MCF 10A (cell line): ENCODE measurements around the gene EPHB1. TPM values are rescaled to one million over a fixed set of nuclear protein-coding genes. Genes with fewer than 3 reads are reported as not detected.

Experiments used
- BruUV-seq: library from RNA; stranded (reverse); fragments of 400-500 nt; replicated peaks from 2 replicates; lab custom pipeline; 2021; lab: Mats Ljungman, UMichigan
- CTCF ChIA-PET: fragments of 300-600 bp; sonication (Branson Sonifier 250); formaldehyde crosslinking; extraction: SDS; loops from one replicate; lab custom pipeline; 2021; ENCODE audit warnings: antibody characterized with exemption, inconsistent platforms; lab: Yijun Ruan, JAX
- POLR2A ChIA-PET: fragments of 300-600, 350-650 bp; sonication (Branson Sonifier 250); formaldehyde crosslinking; extraction: SDS; loops from one replicate; lab custom pipeline; 2020; ENCODE audit warnings: antibody characterized with exemption, inconsistent platforms; lab: Yijun Ruan, JAX
- DNase-seq: peaks from one replicate; pipeline ENCODE4 v3.0.0-alpha.2; 2018; ENCODE audit not compliant: unreplicated experiment
- H3K27ac Mint-ChIP-seq: one replicate; pipeline ENCODE4 v1.8.0; 2022; ENCODE audit warnings: mild to moderate bottlenecking, low read depth, mixed read lengths; ENCODE audit not compliant: unreplicated experiment
- H3K27me3 Mint-ChIP-seq: one replicate; pipeline ENCODE4 v1.8.0; 2022; ENCODE audit warnings: mixed read lengths; ENCODE audit not compliant: insufficient read depth, unreplicated experiment
- H3K36me3 Mint-ChIP-seq: one replicate; pipeline ENCODE4 v1.8.0; 2022; ENCODE audit warnings: mild to moderate bottlenecking, moderate library complexity, mixed read lengths; ENCODE audit not compliant: insufficient read depth, unreplicated experiment
- H3K4me1 Mint-ChIP-seq: one replicate; pipeline ENCODE4 v1.8.0; 2022; ENCODE audit warnings: mixed read lengths; ENCODE audit not compliant: insufficient read depth, unreplicated experiment
- H3K4me3 Mint-ChIP-seq: one replicate; pipeline ENCODE4 v1.8.0; 2022; ENCODE audit warnings: mild to moderate bottlenecking, moderate library complexity, mixed read lengths; ENCODE audit not compliant: unreplicated experiment
- H3K9me3 Mint-ChIP-seq: one replicate; pipeline ENCODE4 v1.8.0; 2022; ENCODE audit warnings: mixed read lengths; ENCODE audit not compliant: unreplicated experiment
- intact Hi-C: fragments of 100-400 bp; cut with micrococcal nuclease; formaldehyde crosslinking; loops from 2 replicates; pipeline ENCODE4 v1.14.1; 2022
- total RNA-seq: library from RNA; stranded (reverse); gene quantifications from 2 replicates; pipeline ENCODE4 v1.2.3, GENCODE V29; 2022
- TF ChIP-seq, protein P1 (sequence below): fragments of 200-600 bp; IDR thresholded peaks from one replicate; pipeline ENCODE4 v1.8.0; 2022; ENCODE audit warnings: antibody characterized with exemption, mild to moderate bottlenecking; ENCODE audit not compliant: unreplicated experiment

The EPHB1 gene
- total RNA-seq, 1 experiment from 2014 or later = not detected

DNA sequence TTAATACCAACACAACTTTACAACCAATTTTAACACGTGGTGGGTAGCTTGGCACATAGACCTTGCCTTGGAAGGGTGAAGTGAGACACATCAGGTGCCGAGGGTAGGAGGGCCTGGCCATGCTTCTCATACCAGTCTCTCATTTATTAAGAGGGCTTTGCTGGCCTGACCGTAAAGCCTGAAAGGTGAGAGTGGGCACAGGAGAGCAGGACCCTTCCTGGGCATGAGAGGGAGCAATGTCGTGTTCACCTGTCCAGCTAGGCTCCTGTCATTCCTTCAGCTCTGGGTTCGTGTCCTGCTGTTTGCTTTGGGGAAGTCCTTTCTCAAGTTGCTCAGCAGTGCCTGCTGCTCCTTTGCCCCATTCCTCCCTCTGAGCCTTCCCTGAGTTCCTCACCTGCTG, 294.4 kb downstream of the EPHB1 start:
- Mint-ChIP-seq H3K36me3 (peaks cover 6% of the 10 kb centered on the region), H3K27ac (no peak overlapping the region), H3K9me3 (peaks cover 35% of the 10 kb centered on the region), H3K4me3 (no peak overlapping the region), H3K27me3 (no peaks in the 10 kb centered on the region), H3K4me1 (no peaks in the 10 kb centered on the region)
- intact Hi-C loops = no loop called here
- no peak for DNase-seq
- TF ChIP-seq, protein P1, sequence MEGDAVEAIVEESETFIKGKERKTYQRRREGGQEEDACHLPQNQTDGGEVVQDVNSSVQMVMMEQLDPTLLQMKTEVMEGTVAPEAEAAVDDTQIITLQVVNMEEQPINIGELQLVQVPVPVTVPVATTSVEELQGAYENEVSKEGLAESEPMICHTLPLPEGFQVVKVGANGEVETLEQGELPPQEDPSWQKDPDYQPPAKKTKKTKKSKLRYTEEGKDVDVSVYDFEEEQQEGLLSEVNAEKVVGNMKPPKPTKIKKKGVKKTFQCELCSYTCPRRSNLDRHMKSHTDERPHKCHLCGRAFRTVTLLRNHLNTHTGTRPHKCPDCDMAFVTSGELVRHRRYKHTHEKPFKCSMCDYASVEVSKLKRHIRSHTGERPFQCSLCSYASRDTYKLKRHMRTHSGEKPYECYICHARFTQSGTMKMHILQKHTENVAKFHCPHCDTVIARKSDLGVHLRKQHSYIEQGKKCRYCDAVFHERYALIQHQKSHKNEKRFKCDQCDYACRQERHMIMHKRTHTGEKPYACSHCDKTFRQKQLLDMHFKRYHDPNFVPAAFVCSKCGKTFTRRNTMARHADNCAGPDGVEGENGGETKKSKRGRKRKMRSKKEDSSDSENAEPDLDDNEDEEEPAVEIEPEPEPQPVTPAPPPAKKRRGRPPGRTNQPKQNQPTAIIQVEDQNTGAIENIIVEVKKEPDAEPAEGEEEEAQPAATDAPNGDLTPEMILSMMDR = no peak
- POLR2A ChIA-PET = no interaction called here
- CTCF ChIA-PET = interaction anchor here (0.5 kb wide), 1 partner anchor 1071 kb away, joined by 3 read pairs; no protein-coding TSS in a partner anchor
- no TSS peak for BruUV-seq

DNA sequence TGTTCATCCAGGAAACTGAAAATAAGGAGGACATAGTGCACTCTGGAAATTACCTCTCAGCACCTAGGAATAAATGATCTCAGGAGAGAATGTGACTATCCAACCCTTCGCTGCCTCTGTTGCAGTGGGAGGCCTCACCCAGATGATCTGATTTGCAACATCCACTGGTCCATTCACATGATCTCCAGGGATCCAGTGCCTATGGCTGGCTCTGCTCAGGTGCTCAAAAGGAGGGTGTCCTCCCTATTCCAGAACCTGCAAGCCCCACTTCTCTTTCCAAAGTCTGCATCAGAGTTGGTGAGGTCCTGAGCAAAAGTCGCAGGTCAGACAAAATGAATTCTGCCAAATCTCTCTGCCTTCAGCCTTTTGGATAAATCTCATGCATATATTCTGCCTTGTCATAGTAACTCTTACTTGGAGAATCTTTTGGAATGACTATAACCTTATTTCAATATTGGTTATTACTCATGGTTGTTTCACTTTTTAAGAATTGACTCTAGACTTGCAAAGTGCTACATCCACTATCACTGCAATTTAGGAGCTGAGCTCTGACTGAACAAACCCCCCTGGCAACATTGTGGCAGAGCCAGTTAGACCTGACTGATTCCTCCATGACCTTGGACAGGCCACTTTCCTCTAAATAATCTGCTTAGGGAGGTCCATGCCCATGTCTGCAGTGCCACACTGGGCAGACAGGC, 295.1 kb downstream of the EPHB1 start:
- no peak overlapping the region for H3K4me3 Mint-ChIP-seq
- CTCF ChIA-PET = no interaction called here
- no peaks in the 10 kb centered on the region for H3K27me3 Mint-ChIP-seq

GRCh38 chr3:135091946-135092345, 296.9 kb downstream of the EPHB1 start:
- no peaks in the 10 kb centered on the region for H3K4me1 Mint-ChIP-seq
- peaks cover 6% of the 10 kb centered on the region for H3K36me3 Mint-ChIP-seq
- DNase-seq = no peak
- no peak overlapping the region for H3K4me3 Mint-ChIP-seq
- intact Hi-C loops = no loop called here
- ChIA-PET POLR2A (no interaction called here), CTCF (interaction anchor here (1.1 kb wide), 1 partner anchor 17 kb away, joined by 3 read pairs; no protein-coding TSS in a partner anchor)
- H3K27me3 Mint-ChIP-seq = no peaks in the 10 kb centered on the region
- BruUV-seq = no TSS peak
- no peak overlapping the region for H3K27ac Mint-ChIP-seq
- peaks cover 41% of the 10 kb centered on the region for H3K9me3 Mint-ChIP-seq
- TF ChIP-seq, protein P1 = no peak

More for the DNA sequence above, 295.1 kb downstream of the EPHB1 start:
- DNase-seq = no peak
- intact Hi-C loops = no loop called here
- Mint-ChIP-seq H3K27ac (no peak overlapping the region), H3K9me3 (peaks cover 40% of the 10 kb centered on the region), H3K36me3 (peaks cover 6% of the 10 kb centered on the region), H3K4me1 (no peaks in the 10 kb centered on the region)
- POLR2A ChIA-PET = no interaction called here
- TF ChIP-seq, protein P1 = no peak
- BruUV-seq = no TSS peak

DNA sequence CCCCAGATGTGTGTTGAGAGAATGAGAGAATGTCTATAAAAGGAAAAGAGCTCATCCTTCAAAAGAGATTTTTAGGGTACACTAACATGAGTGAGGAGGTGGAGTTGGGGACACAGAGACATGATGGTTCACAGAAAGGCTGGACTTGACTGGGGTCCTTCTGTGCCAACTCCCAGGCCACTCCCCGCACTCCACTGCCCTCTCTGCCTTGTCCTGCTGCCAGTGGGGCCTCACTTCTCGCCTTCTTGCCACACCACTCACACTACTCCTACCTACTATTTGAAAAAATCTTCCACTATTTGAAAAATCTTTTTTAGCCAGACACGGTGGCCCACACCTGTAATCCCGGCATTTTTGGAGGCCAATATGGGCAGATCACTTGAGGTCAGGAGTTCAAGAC, 298.1 kb downstream of the EPHB1 start:
- no TSS peak for BruUV-seq
- POLR2A ChIA-PET = no interaction called here
- H3K4me1 Mint-ChIP-seq = no peaks in the 10 kb centered on the region
- TF ChIP-seq, protein P1 = no peak
- H3K9me3 Mint-ChIP-seq = peaks cover 49% of the 10 kb centered on the region
- H3K36me3 Mint-ChIP-seq = peaks cover 6% of the 10 kb centered on the region
- CTCF ChIA-PET = interaction anchor here (0.6 to 1.0 kb wide), 2 partner anchors 95 to 440 kb away, joined by 3 read pairs; no protein-coding TSS in a partner anchor
- no peak overlapping the region for H3K27ac Mint-ChIP-seq
- H3K4me3 Mint-ChIP-seq = no peak overlapping the region
- DNase-seq = no peak
- no peaks in the 10 kb centered on the region for H3K27me3 Mint-ChIP-seq
- intact Hi-C loops = no loop called here
